B cell (primary cell): ENCODE results near the gene SCGB1C2. TPM values are rescaled to one million over a fixed set of nuclear protein-coding genes. Genes with fewer than 3 reads are reported as not detected.

ENCODE experiments used
- ATAC-seq: fragments of 200-7000 bp; cut with Tn5 transposase; one replicate; pipeline ENCODE4 v1.10.0; 2021; ENCODE audit warnings: low read depth, mild to moderate bottlenecking, moderate number of reproducible peaks, moderate library complexity
- CTCF ChIA-PET: fragments of 350-600 bp; sonication (Branson Sonifier 250); formaldehyde crosslinking; loops from one replicate; lab custom pipeline; 2021; ENCODE audit warnings: antibody characterized with exemption, inconsistent platforms; lab: Charles Lee
- POLR2A ChIA-PET: fragments of 350-600 bp; sonication (Branson Sonifier 250); formaldehyde crosslinking; loops from one replicate; lab custom pipeline; 2021; ENCODE audit warnings: antibody characterized with exemption; lab: Charles Lee
- DNase-seq: peaks from one replicate; pipeline ENCODE4 v3.0.0; 2013
- H2AFZ ChIP-seq: 2 replicates; pipeline ENCODE4 v1.6.1; 2012; ENCODE audit warnings: mild to moderate bottlenecking, low read depth, low read length; ENCODE audit not compliant: insufficient read depth, poor library complexity, severe bottlenecking
- H3K27ac ChIP-seq, 2 donors: 1 replicate in 1 of 2; 2 replicates in 1 of 2; pipeline ENCODE4 v1.5.1; 2012 to 2013; ENCODE audit warnings: low read length in 2 of 2, mild to moderate bottlenecking in 2 of 2, moderate library complexity in 1 of 2
- H3K27me3 ChIP-seq, 4 experiments: fragments of 200-600 bp in 1 of 4; sonication (generic) in 1 of 4; replicated peaks in 1 of 4; 1 replicate in 2 of 4; 2 replicates in 2 of 4; pipeline versions ENCODE4 v1.6.1 to v1.7.0; 2013 to 2016; ENCODE audit warnings: low read length in 3 of 4, mild to moderate bottlenecking in 2 of 4, mixed read lengths in 1 of 4, moderate library complexity in 1 of 4; ENCODE audit not compliant: insufficient read depth in 4 of 4, control insufficient read depth in 3 of 4; ENCODE audit errors: control extremely low read depth in 1 of 4
- H3K36me3 ChIP-seq, 2 experiments: replicated peaks in 1 of 2; 1 replicate in 1 of 2; 2 replicates in 1 of 2; pipeline versions ENCODE4 v1.6.1 to v1.7.1; 2013; ENCODE audit warnings: low read length in 1 of 2; ENCODE audit not compliant: insufficient read depth in 2 of 2, control insufficient read depth in 1 of 2; ENCODE audit errors: control extremely low read depth in 1 of 2, extremely low read depth in 1 of 2
- H3K4me1 ChIP-seq, 2 donors: fragments of 200-600 bp in 1 of 2; sonication (generic) in 1 of 2; 1 replicate in 1 of 2; 2 replicates in 1 of 2; pipeline versions ENCODE4 v1.5.1 to v1.6.1; 2013 to 2017; ENCODE audit warnings: low read length in 2 of 2; ENCODE audit not compliant: control insufficient read depth in 2 of 2, insufficient read depth in 2 of 2
- H3K4me2 ChIP-seq: replicated peaks from 2 replicates; pipeline ENCODE3; 2012; ENCODE audit warnings: mild to moderate bottlenecking, low read depth, low read length; ENCODE audit not compliant: poor library complexity, severe bottlenecking
- H3K4me3 ChIP-seq, 5 experiments: fragments of 200-600 bp in 1 of 5; sonication (generic) in 1 of 5; 1 replicate in 3 of 5; 2 replicates in 2 of 5; pipeline versions ENCODE4 v1.5.1 to v1.7.0; 2011 to 2016; ENCODE audit warnings: low read length in 4 of 5, mild to moderate bottlenecking in 4 of 5, low read depth in 2 of 5, control low read depth in 1 of 5, moderate library complexity in 1 of 5; ENCODE audit not compliant: insufficient read depth in 1 of 5; ENCODE audit errors: control extremely low read depth in 1 of 5, extremely low read depth in 1 of 5
- H3K79me2 ChIP-seq: fragments of 200-600 bp; sonication (generic); one replicate; pipeline ENCODE4 v1.6.0; 2016; ENCODE audit warnings: low read length; ENCODE audit not compliant: control insufficient read depth, insufficient read depth
- H3K9ac ChIP-seq: fragments of 200-600 bp; sonication (generic); 2 replicates; pipeline ENCODE4 v1.6.1; 2017; ENCODE audit warnings: mild to moderate bottlenecking, low read length, moderate library complexity
- H3K9me3 ChIP-seq, 3 donors: one replicate each; pipeline versions ENCODE4 v1.6.1 to v1.7.1; 2013; ENCODE audit warnings: low read length in 2 of 3; ENCODE audit not compliant: control insufficient read depth in 2 of 3, insufficient read depth in 1 of 3; ENCODE audit errors: control extremely low read depth in 1 of 3
- H4K20me1 ChIP-seq: 2 replicates; pipeline ENCODE4 v1.6.0; 2012; ENCODE audit warnings: mild to moderate bottlenecking, low read length; ENCODE audit not compliant: insufficient read depth, control insufficient read depth, poor library complexity, severe bottlenecking
- H3K27ac Mint-ChIP-seq: one replicate; pipeline ENCODE4 v1.8.0; 2021; ENCODE audit warnings: mixed read lengths
- H3K27me3 Mint-ChIP-seq: one replicate; pipeline ENCODE4 v1.8.0; 2021; ENCODE audit warnings: mixed read lengths
- H3K4me1 Mint-ChIP-seq: one replicate; pipeline ENCODE4 v1.8.0; 2021; ENCODE audit warnings: mixed read lengths
- H3K4me3 Mint-ChIP-seq: one replicate; pipeline ENCODE4 v1.8.0; 2021; ENCODE audit warnings: mixed read lengths
- H3K9me3 Mint-ChIP-seq: one replicate; pipeline ENCODE4 v1.8.0; 2022; ENCODE audit warnings: mixed read lengths; ENCODE audit not compliant: insufficient read depth
- CTCF ChIP-seq: fragments of 200-600 bp; IDR thresholded peaks from one replicate; pipeline ENCODE4 v1.8.0; 2022; ENCODE audit warnings: antibody characterized with exemption, mild to moderate bottlenecking
- EZH2 ChIP-seq: IDR thresholded peaks from 2 replicates; pipeline ENCODE4 v1.6.1; 2012; ENCODE audit warnings: borderline replicate concordance, low read depth, mild to moderate bottlenecking, moderate library complexity, low read length; ENCODE audit not compliant: insufficient read depth, poor library complexity, severe bottlenecking
- WGBS: methylation state at CpG from one replicate; pipeline ENCODE4 v1.1.5; 2013; ENCODE audit warnings: missing lambda C conversion rate; ENCODE audit not compliant: insufficient coverage; 5-methylcytosine and 5-hydroxymethylcytosine counted together
- intact Hi-C: fragments of 100-400 bp; cut with micrococcal nuclease; formaldehyde crosslinking; loops from one replicate; pipeline ENCODE4 v1.10.0; 2022
- polyA plus RNA-seq: library from polyadenylated mRNA; depleted of rRNA; stranded (reverse); fragments of >200 nt; gene quantifications from 2 replicates; pipeline ENCODE4 v1.2.3, GENCODE V29; 2012
- total RNA-seq, 2 donors: library from RNA; stranded (reverse); fragments of 120-200 nt in 1 of 2; gene quantifications; 1 replicate in 1 of 2; 2 replicates in 1 of 2; pipeline versions ENCODE4 v1.2.3 to v1.2.4, GENCODE V29; 2013 to 2022

SCGB1C2 gene
- total and polyA plus RNA-seq, 2 donors (not counting 1 experiment from before 2014, with no cell fraction given), result not detected

- Histone ChIP-seq H3K27ac (no peak overlapping the region), H3K4me3 (no peak overlapping the region), H4K20me1 (no peaks in the 10 kb centered on the region), H3K9me3 (peaks cover 0 to 4% (median 0%) of the 10 kb centered on the region in 3 donors), H3K79me2 (no peaks in the 10 kb centered on the region), H3K4me1 (peaks cover 0 to 3% of the 10 kb centered on the region in 2 donors), H3K9ac (no peak overlapping the region), H3K27me3 (no peaks in the 10 kb centered on the region), H2AFZ (no peak overlapping the region), H3K4me2 (no peak overlapping the region), H3K36me3 (no peaks in the 10 kb centered on the region)
- intact Hi-C loops, result no loop called here
- WGBS, result 93% methylated on average over 26 of the region's 27 CpGs
- peaks cover 4% of the 10 kb centered on the region for H3K27me3 Mint-ChIP-seq
- H3K4me1 Mint-ChIP-seq, result peaks cover 3% of the 10 kb centered on the region
- TF ChIP-seq CTCF (no peak), EZH2 (no peak)
- ChIA-PET CTCF (no interaction called here), POLR2A (no interaction called here)
- no peaks in the 10 kb centered on the region for H3K9me3 Mint-ChIP-seq
- DNase-seq (no peak), ATAC-seq (no peak)
- H3K4me3 Mint-ChIP-seq, result no peak overlapping the region
- H3K27ac Mint-ChIP-seq, result no peak overlapping the region
These were observed 9.8 kb downstream of the SCGB1C2 start for GRCh38 chr17:146983-147761.
